Activated T-helper 2 cell treated with anti-CD3 and anti-CD28 coated beads, Interferon-gamma antibody, Interleukin-2, Interleukin-4, amounts not matched to agents 10 μg/mL and 5 μg/mL and 100 μg/mL, durations not matched to agents 14 hours and 24 hours and 36 hours (primary cell): Measurements from ENCODE around the gene GPX4. TPM values are rescaled to one million over a fixed set of nuclear protein-coding genes. Genes with fewer than 3 reads are reported as not detected.
"Not testable (repeated sequence)": the region's sequence is repeated elsewhere in the genome, so short reads cannot be mapped to it uniquely, and the experiment has no call there.

Source experiments
- DNase-seq: peaks from one replicate; pipeline ENCODE4 v3.0.0; 2021; ENCODE audit warnings: low spot score
- H3K27ac Mint-ChIP-seq: one replicate; pipeline ENCODE4 v1.8.0; 2021; ENCODE audit warnings: mixed read lengths
- H3K27me3 Mint-ChIP-seq: one replicate; pipeline ENCODE4 v1.8.0; 2021; ENCODE audit warnings: low read depth, mixed read lengths
- H3K36me3 Mint-ChIP-seq: one replicate; pipeline ENCODE4 v1.8.0; 2021; ENCODE audit warnings: low read depth, mixed read lengths
- H3K4me1 Mint-ChIP-seq: one replicate; pipeline ENCODE4 v1.8.0; 2021; ENCODE audit warnings: low read depth, mixed read lengths
- H3K4me3 Mint-ChIP-seq: one replicate; pipeline ENCODE4 v1.8.0; 2021; ENCODE audit warnings: low read depth, mild to moderate bottlenecking, moderate library complexity, mixed read lengths
- H3K9me3 Mint-ChIP-seq: one replicate; pipeline ENCODE4 v1.8.0; 2021; ENCODE audit warnings: mixed read lengths
- intact Hi-C: fragments of 100-400 bp; cut with micrococcal nuclease; formaldehyde crosslinking; loops from one replicate; pipeline ENCODE4 v1.15.1; 2023
- total RNA-seq: library from RNA; stranded (reverse); gene quantifications from 2 replicates; pipeline ENCODE4 v1.2.3, GENCODE V29; 2022

The GPX4 gene
- total RNA-seq, 1 donor from 2014 or later = 257 TPM

DNA sequence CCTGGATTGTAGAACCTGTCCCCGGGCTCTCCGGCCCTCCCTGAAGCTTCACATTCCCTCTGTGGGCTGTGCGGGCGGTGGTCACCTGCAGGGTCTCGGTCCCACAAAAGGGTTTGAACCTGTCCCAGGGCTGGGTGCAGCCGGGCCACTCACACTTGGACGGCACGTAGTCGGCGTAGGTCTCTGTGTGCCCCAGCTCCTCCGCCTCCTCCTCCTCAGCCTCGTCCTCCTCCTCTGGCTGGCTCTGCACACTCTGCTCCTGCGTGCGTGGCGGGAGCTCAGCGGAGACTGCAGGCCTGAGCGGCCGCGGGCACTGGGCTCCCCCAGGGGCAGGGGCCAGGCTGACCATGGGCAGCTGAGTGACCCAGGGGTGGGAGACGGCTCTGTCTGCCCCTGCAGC, 19.6 kb downstream of the GPX4 start:
- Mint-ChIP-seq H3K27me3 (no peaks in the 10 kb centered on the region), H3K9me3 (no peaks in the 10 kb centered on the region), H3K4me1 (no peaks in the 10 kb centered on the region), H3K27ac (no peak overlapping the region), H3K4me3 (no peak overlapping the region), H3K36me3 (peaks cover 60% of the 10 kb centered on the region)
- intact Hi-C loops = no loop called here
- no peak for DNase-seq

DNA sequence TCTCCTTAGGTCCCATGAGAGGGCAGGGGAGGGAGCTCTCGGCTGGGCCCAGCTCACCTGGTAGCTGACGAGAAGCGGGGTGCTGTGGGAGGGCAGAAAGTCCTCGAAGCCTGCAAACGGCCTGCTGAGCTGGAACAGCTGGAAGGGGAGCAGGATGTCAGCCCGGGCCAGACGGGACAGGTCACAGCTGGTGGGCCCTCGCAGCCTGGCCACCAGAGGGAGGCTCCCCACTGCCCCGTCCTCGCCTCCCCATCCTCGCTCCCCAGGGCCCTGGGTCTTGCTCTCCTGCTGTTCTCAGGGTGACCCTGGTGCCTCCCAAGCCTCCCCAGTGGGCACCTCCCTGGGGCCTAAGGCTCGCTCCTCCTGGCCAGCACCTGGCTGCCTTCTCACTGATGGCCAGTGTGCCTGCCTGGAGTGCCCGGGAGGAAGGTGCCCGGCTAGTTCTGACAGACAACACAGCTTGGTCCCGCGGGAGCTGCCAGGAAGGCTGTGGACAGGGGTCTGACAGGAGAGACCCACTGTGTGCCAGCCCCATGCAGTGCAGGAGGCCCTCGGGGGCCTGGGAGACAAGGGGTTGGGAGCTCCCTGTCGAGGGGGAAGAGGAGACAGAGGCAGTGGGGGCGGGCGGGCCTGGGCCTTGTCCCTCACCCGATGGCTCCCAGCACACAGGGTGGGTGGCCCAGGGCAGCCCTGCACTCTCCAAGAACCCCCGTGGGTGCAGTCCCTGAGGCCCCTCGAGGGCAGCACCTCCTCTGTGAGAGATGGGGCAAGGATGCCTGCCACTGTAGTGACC, 20.3 kb downstream of the GPX4 start:
- H3K27me3 Mint-ChIP-seq = no peaks in the 10 kb centered on the region
- peaks cover 57% of the 10 kb centered on the region for H3K36me3 Mint-ChIP-seq
- H3K27ac Mint-ChIP-seq = no peak overlapping the region
- intact Hi-C loops = no loop called here
- H3K4me3 Mint-ChIP-seq = no peak overlapping the region
- H3K4me1 Mint-ChIP-seq = no peaks in the 10 kb centered on the region
- no peak for DNase-seq
- H3K9me3 Mint-ChIP-seq = no peaks in the 10 kb centered on the region

DNA sequence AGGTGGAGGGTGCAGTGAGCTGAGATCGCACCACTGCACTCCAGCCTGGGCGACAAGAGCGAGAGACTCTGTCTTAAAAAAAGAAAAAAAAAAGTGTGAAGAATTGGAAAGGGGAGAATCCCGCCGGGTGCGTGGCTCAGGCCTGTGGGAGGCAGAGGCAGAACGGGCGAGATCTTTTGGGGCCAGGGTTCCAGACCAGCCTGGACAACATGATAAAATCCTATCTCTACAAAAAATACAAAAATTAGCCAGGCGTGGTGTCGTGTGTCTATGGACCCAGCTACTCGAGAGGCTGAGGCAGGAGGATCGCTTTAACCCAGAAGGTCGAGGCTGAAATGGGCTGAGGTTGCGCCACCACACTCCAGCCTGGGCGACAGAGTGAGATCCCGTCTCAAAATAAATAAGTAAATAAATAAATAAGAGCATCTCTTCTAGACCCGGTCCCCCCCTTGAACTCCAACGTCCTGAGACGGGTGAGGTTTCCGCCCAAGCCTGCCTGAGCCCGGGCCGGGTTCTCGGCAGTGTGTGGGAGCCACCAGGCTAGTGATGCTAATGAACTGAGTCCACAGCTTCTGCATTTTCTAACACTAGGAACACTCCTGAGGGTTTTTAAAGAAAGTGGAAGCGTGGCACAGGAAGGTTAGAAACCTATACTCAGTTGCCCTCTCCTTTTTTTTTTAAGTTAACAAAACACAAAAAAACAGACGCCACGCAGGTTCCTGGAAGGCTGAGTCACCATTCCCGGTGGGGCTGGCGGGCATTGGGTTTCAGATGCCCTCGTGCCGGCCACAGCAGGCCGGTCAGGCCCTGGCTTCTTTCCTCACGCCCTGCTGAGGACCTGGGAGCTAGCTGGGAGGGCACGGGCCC, 22.0 kb downstream of the GPX4 start:
- Mint-ChIP-seq H3K4me1 (peaks cover 5% of the 10 kb centered on the region), H3K36me3 (peaks cover 52% of the 10 kb centered on the region), H3K27ac (no peak overlapping the region), H3K4me3 (no peak overlapping the region), H3K27me3 (no peaks in the 10 kb centered on the region), H3K9me3 (no peaks in the 10 kb centered on the region)
- DNase-seq = no peak
- intact Hi-C loops = no loop called here

DNA sequence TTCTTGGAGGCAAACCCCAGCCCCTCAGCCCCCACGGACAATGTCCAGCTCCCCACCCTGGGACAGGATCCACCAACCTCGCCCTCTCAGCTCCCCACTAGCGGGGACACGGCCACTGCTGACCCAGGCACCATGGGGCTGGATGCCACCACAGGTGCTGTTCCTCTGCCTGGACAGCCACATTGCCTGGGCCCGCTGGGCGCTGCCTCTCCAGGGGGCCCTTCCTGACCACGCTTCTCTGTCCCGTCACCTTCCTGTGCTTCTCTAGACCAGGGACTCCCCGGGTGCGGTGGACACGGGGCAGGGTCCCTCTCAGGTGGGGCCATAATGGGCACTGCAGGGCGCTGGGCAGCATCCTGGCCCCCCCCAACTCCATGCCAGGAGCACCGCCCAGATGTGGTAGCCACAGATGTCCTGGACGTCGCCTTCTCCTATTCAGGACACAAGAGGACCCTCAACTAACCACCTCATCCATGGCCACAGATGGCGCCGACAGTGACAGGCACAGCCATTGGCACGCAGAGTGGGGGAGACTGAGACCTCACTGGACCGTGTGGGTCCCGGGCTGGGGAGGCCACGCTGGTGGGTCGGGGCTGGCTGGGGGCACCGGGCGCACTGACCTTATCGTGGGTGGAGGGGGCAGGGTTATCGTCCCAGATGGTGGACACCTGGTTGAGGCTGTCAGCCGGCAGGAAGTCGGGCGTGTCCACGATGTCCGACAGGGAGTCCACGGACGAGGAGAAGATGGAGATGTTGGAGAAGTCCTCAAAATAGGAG, 23.4 kb downstream of the GPX4 start:
- peaks cover 42% of the 10 kb centered on the region for H3K36me3 Mint-ChIP-seq
- intact Hi-C loops = no loop called here
- no peak overlapping the region for H3K27ac Mint-ChIP-seq
- H3K9me3 Mint-ChIP-seq = no peaks in the 10 kb centered on the region
- H3K4me1 Mint-ChIP-seq = peaks cover 5% of the 10 kb centered on the region
- no peaks in the 10 kb centered on the region for H3K27me3 Mint-ChIP-seq
- no peak overlapping the region for H3K4me3 Mint-ChIP-seq
- DNase-seq = no peak

DNA sequence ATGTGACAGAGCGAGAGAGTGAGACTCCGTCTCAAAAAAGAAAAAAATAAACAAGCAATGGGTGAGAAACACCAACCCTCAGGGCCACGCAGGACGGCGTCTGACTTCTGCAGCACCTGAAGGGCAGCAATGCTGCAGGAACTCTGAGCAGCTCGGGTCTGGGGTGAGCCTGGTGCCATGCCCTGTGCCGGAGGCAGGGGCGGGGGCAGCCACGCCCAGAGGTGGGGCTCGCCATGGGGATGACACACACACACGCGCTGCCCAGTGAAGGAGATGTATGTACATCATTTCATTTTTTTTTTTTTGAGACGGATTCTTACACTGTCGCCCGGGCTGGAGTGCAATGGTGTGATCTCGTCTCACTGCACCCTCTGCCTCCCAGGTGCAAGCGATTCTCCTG, 24.3 kb downstream of the GPX4 start:
- no peak for DNase-seq
- H3K27ac Mint-ChIP-seq = no peak overlapping the region
- no peak overlapping the region for H3K4me3 Mint-ChIP-seq
- peaks cover 5% of the 10 kb centered on the region for H3K4me1 Mint-ChIP-seq
- H3K36me3 Mint-ChIP-seq = peaks cover 37% of the 10 kb centered on the region
- H3K27me3 Mint-ChIP-seq = no peaks in the 10 kb centered on the region
- H3K9me3 Mint-ChIP-seq = no peaks in the 10 kb centered on the region
- intact Hi-C loops = no loop called here

DNA sequence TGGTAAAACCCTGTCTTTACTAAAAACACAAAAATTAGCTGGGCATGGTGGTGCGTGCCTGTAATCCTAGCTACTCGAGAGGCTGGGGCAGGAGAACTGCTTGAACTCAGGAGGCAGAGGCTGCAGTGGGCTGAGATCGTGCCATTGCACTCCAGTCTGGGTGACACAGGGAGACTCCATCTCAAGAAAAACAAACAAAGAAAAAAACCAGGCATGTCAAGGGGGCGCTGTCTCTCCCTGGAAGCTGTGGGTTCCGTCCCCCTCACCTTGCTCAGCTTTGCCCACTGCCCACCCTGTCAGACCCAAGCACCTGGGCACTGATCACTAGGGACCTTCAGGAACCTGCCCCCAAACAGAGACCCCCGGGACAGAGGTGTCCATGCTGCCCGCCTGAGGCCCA, 25.3 kb downstream of the GPX4 start:
- H3K9me3 Mint-ChIP-seq = not testable (repeated sequence)

DNA sequence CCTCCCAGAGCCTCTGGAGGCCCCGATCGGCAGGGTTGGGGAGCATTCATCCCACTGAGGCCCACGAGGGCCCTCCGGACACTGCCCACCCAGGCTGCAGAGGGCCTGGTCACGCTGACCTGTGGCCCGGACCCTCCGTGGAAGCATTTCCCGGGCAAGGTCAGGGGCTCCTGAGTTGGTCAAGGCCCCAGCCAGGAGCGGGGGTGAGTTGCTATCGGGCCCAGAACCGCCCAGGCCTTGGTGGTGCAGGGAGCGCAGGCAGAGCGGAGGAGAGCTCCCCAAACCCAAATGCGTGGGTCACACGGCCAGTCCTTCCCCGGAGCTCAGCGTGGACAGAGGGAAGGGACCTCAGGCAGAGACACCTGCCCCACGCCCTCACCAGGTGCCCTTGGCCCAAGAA, 25.7 kb downstream of the GPX4 start:
- H3K36me3 Mint-ChIP-seq = peaks cover 27% of the 10 kb centered on the region
- no peaks in the 10 kb centered on the region for H3K27me3 Mint-ChIP-seq
- H3K27ac Mint-ChIP-seq = no peak overlapping the region
- no peaks in the 10 kb centered on the region for H3K9me3 Mint-ChIP-seq
- no peak for DNase-seq
- H3K4me1 Mint-ChIP-seq = peaks cover 10% of the 10 kb centered on the region
- intact Hi-C loops = no loop called here
- peak overlapping the region; percentile 86 for H3K4me3 Mint-ChIP-seq

More for the DNA sequence above, 25.3 kb downstream of the GPX4 start:
- Mint-ChIP-seq H3K36me3 (peaks cover 30% of the 10 kb centered on the region), H3K4me3 (peak overlapping the region; percentile 42)
- DNase-seq, H3K27ac Mint-ChIP-seq, H3K4me1 Mint-ChIP-seq, H3K27me3 Mint-ChIP-seq, intact Hi-C loops: not testable (repeated sequence)

DNA sequence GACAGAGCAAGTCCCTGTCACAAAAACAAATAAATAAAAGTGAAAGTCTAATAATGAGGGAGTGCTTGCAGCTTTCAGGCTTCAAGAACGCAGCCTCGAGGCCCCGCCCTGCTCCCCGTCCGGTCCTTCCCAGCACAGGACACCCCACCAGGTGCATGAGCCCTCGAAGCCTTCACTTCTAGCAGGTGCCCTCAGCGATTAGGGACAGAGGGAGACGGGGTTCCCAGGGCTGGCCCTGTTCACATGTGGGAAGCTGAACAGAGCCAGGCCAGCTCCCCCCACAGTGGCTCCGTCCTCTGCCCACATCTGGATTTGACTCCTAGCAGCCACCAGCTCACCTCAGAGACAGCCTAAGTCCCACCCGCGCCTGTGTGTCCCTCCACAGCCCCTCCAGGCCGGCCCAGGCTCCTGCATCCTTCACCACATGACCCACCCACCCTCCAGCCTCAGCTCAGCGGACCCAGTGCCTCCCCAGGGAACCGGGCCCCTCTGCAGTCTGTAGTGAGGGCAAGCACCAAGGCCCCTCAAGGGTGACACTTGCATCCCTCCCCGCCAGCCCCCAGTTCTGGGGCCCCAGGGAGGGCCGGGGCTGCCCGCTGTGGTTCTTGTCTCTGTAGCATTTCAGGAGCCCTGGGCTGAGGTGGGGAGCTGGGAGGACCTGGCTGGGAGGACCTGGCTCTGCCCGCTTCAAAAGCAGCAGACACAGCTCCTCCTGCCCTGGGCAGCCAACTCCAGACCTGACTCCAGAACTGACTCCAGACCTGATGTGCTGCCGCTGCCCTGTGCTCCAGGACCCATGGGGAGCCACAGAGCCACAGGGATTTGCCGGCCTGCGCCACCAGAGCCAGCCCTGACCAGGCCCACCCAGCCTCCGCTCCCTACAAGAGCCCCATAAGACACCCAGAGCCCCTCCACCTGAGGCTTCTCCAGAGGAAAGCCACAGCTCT, 27.2 kb downstream of the GPX4 start:
- peak; percentile 46 for DNase-seq
- peak overlapping the region; percentile 86 for H3K4me3 Mint-ChIP-seq
- H3K4me1 Mint-ChIP-seq = peaks cover 10% of the 10 kb centered on the region
- peak overlapping the region; percentile 81 for H3K27ac Mint-ChIP-seq
- H3K36me3 Mint-ChIP-seq = peaks cover 15% of the 10 kb centered on the region
- H3K27me3 Mint-ChIP-seq = no peaks in the 10 kb centered on the region
- intact Hi-C loops = loop anchor here (5.0 kb wide), 4 partner anchors 41 to 111 kb away; partner anchors contain the start of genes ATP5F1D and SBNO2
- no peaks in the 10 kb centered on the region for H3K9me3 Mint-ChIP-seq

DNA sequence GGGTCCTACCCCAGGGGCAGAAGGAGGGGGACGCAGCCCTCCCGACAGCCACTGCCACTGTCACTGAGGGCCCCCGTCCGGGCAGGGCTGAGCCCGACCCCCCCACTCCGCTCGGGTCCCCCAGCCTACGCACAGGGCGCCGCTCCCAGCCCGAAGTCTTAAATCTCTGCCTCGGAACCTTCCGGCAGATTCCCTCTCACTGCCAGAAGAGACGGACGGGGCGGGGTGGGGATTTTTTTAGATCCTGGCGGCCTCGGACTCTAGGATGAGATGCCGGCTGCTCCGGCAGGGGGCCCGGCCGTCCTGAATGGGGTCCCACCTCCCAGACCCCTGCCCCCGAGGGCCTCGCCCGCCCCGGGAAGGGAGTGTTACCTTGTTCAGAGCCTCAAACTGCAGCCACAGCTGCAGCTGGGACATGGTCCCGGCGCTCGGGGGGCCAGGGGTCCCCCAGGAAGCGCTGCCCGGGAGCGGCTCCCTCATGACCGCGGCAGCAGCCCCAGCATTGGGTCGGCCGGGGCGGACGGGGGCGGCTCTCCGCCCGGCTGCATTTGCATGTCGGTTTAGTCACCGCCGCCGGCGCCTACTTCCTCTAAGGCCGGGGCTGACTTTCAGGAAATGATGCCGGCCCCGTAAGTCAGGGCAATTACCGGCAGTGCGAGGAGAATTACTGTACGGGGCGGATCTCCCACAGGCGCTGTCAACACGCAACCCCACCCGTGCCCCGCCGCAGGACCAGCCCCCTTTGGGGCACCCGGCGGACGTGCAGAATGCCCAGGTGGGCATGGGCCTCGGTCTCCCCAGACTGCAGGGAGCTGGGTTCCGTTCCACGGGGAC, 28.1 kb downstream of the GPX4 start:
- H3K9me3 Mint-ChIP-seq = no peaks in the 10 kb centered on the region
- peaks cover 12% of the 10 kb centered on the region for H3K4me1 Mint-ChIP-seq
- intact Hi-C loops = loop anchor here (5.0 kb wide), 4 partner anchors 40 to 110 kb away; partner anchors contain the start of genes ATP5F1D and SBNO2
- H3K27ac Mint-ChIP-seq = peak overlapping the region; percentile 81
- peak; percentile 84 for DNase-seq
- peaks cover 13% of the 10 kb centered on the region for H3K36me3 Mint-ChIP-seq
- H3K27me3 Mint-ChIP-seq = no peaks in the 10 kb centered on the region
- peak overlapping the region; percentile 86 for H3K4me3 Mint-ChIP-seq

DNA sequence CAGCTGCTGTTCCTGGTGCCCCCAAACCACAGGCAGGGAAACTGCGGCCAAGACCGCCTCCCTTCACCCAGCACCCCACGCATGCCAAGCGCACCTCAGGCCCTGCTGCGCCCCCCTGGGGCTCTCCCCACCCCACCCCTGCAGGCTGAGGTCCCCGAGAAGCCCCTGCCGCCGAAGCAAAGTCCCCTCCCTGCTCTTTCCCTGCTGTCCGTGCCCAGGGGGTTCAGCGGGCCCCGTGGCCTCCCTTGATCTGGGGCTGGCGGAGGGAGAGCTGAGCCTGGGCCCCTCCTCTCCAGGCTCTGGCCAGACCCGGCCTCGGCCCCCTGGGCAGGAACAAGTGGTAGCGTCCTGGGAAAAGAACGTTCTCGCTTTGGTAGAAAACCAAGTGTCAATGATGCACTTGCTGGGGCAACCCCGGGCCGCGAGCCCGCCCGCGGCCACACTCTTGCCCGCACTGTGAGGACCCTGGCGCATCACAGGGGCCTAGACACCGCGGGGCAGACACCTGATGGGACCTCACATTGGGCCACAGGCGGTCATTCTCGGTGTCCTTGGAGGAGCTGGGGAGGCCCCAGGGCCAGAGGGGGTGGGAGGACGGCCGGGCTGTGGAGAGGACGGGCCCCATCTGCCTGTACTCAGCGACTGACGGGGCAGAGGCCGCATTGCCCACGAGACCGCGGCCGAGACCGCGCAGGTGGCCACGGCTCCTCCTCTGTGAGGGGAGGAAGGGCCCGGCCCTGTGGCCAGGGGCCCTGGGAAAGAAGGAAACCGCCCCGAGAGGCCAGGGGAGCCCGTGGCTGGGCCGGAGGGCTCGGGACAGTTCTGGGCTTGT, 29.0 kb downstream of the GPX4 start:
- Mint-ChIP-seq H3K9me3 (no peaks in the 10 kb centered on the region), H3K4me3 (peak overlapping the region; percentile 86), H3K27ac (peak overlapping the region; percentile 81), H3K27me3 (no peaks in the 10 kb centered on the region), H3K4me1 (peaks cover 12% of the 10 kb centered on the region), H3K36me3 (peaks cover 5% of the 10 kb centered on the region)
- intact Hi-C loops = loop anchor here (5.0 kb wide), 4 partner anchors 40 to 110 kb away; partner anchors contain the start of genes ATP5F1D and SBNO2
- DNase-seq = no peak
